ENCODE results near the gene TMEM40.
"Not testable (repeated sequence)": the region's sequence is repeated elsewhere in the genome, so short reads cannot be mapped to it uniquely, and the experiment has no call there.

Gene TMEM40

GRCh38 chr3:12775970-12776369 is 16.9 kb upstream of the TMEM40 start:
- not testable (repeated sequence) for H3K9me3 ChIP-seq (replicated peaks in 1 of 2; ENCODE audit: control insufficient read depth in 2 of 2, insufficient read depth in 1 of 2, low read depth in 1 of 2, low read length in 2 of 2); H3K14ac ChIP-seq (ENCODE audit: low read length); H3K4me2 ChIP-seq (ENCODE audit: insufficient read depth, low read length, poor library complexity, severe bottlenecking); DNase-seq (ENCODE audit: low spot score); H2BK12ac ChIP-seq (ENCODE audit: low read length); H2BK120ac ChIP-seq (ENCODE audit: low read depth, low read length); H4K91ac ChIP-seq (ENCODE audit: low read depth, low read length, poor library complexity); H4K8ac ChIP-seq (ENCODE audit: low read depth, low read length); H3K79me1 ChIP-seq (ENCODE audit: low read depth, low read length); H3K9ac ChIP-seq (ENCODE audit: low read depth, low read length, poor library complexity); H3K27ac ChIP-seq (replicated peaks; ENCODE audit: low read length); H3K23ac ChIP-seq (ENCODE audit: low read depth, low read length, poor library complexity); H2AK5ac ChIP-seq (ENCODE audit: low read depth, low read length); H3K4me1 ChIP-seq (ENCODE audit: control insufficient read depth in 2 of 2, insufficient read depth in 1 of 2, low read depth in 1 of 2, low read length in 2 of 2); H3K4ac ChIP-seq (ENCODE audit: low read length); H2AFZ ChIP-seq (ENCODE audit: low read length); H3K18ac ChIP-seq (ENCODE audit: low read length); H2BK5ac ChIP-seq (ENCODE audit: low read length); H3K4me3 ChIP-seq (ENCODE audit: low read length in 2 of 2); H2BK15ac ChIP-seq (ENCODE audit: low read length); H3K27me3 ChIP-seq (ENCODE audit: control insufficient read depth in 3 of 3, insufficient read depth in 3 of 3, low read depth in 1 of 3, low read length in 3 of 3); H3K36me3 ChIP-seq (replicated peaks in 1 of 2; ENCODE audit: control insufficient read depth in 2 of 2, insufficient read depth in 2 of 2, low read length in 2 of 2)
- no CpG with 5 or more reads among the region's 6 CpGs for WGBS, 2 donors (ENCODE audit: extremely low coverage in 2 of 2, insufficient read length in 2 of 2, insufficient replicate concordance in 1 of 2)

GRCh38 chr3:12775226-12775625 is 16.2 kb upstream of the TMEM40 start:
- Histone ChIP-seq H3K4me2 (ENCODE audit: insufficient read depth, low read length, poor library complexity, severe bottlenecking) (no peak overlapping the region), H3K27me3 (ENCODE audit: control insufficient read depth in 3 of 3, insufficient read depth in 3 of 3, low read depth in 1 of 3, low read length in 3 of 3) (no peaks in the 10 kb centered on the region), H4K91ac (ENCODE audit: low read depth, low read length, poor library complexity) (no peak overlapping the region), H3K4me1 (ENCODE audit: control insufficient read depth in 2 of 2, insufficient read depth in 1 of 2, low read depth in 1 of 2, low read length in 2 of 2) (no peaks in the 10 kb centered on the region), H3K79me1 (ENCODE audit: low read depth, low read length) (no peaks in the 10 kb centered on the region), H3K9ac (ENCODE audit: low read depth, low read length, poor library complexity) (no peak overlapping the region), H3K27ac (replicated peaks; ENCODE audit: low read length) (no peak overlapping the region), H2AFZ (ENCODE audit: low read length) (no peak overlapping the region), H3K23ac (ENCODE audit: low read depth, low read length, poor library complexity) (no peak overlapping the region), H3K14ac (ENCODE audit: low read length) (no peak overlapping the region), H3K4ac (ENCODE audit: low read length) (no peak overlapping the region), H2BK120ac (ENCODE audit: low read depth, low read length) (no peak overlapping the region), H2BK15ac (ENCODE audit: low read length) (no peak overlapping the region), H3K18ac (ENCODE audit: low read length) (no peak overlapping the region), H2BK12ac (ENCODE audit: low read length) (no peak overlapping the region), H3K9me3 (replicated peaks in 1 of 2; ENCODE audit: control insufficient read depth in 2 of 2, insufficient read depth in 1 of 2, low read depth in 1 of 2, low read length in 2 of 2) (no peaks in the 10 kb centered on the region), H3K4me3 (ENCODE audit: low read length in 2 of 2) (no peak overlapping the region), H2AK5ac (ENCODE audit: low read depth, low read length) (no peak overlapping the region), H4K8ac (ENCODE audit: low read depth, low read length) (no peak overlapping the region), H3K36me3 (replicated peaks in 1 of 2; ENCODE audit: control insufficient read depth in 2 of 2, insufficient read depth in 2 of 2, low read length in 2 of 2) (no peaks in the 10 kb centered on the region), H2BK5ac (ENCODE audit: low read length) (no peak overlapping the region)
- DNase-seq (ENCODE audit: low spot score) = no peak
- no CpG with 5 or more reads among the region's 1 CpG for WGBS, 2 donors (ENCODE audit: extremely low coverage in 2 of 2, insufficient read length in 2 of 2, insufficient replicate concordance in 1 of 2)

DNA sequence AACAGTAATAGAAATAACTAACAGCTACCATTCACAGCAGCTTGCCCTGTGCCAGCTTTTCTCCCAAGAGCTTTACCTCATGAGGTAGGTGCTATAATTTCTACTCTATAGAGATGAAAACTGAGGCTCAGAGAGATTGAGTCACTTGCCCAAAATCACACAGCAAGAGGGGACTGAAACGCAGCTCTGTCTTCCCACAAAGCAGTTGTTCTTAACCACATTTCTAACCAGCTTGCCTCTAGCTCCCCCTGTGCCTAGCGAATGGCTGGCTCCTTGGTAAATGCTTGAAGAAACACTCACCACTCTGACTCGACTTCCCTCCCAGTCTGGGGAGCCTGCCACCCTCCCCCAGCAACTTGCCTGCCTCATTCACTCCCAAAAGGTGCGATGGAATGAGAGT is 15.6 kb upstream of the TMEM40 start:
- no peak overlapping the region for H2AK5ac ChIP-seq (ENCODE audit: low read depth, low read length)
- no peak overlapping the region for H2BK5ac ChIP-seq (ENCODE audit: low read length)
- no peak overlapping the region for H2BK120ac ChIP-seq (ENCODE audit: low read depth, low read length)
- H4K8ac ChIP-seq (ENCODE audit: low read depth, low read length) = no peak overlapping the region
- H3K4ac ChIP-seq (ENCODE audit: low read length) = no peak overlapping the region
- H3K4me3 ChIP-seq (ENCODE audit: low read length in 2 of 2) = no peak overlapping the region
- H3K27me3 ChIP-seq (ENCODE audit: control insufficient read depth in 3 of 3, insufficient read depth in 3 of 3, low read depth in 1 of 3, low read length in 3 of 3) = no peaks in the 10 kb centered on the region
- H3K79me1 ChIP-seq (ENCODE audit: low read depth, low read length) = no peaks in the 10 kb centered on the region
- DNase-seq (ENCODE audit: low spot score) = no peak
- H3K4me2 ChIP-seq (ENCODE audit: insufficient read depth, low read length, poor library complexity, severe bottlenecking) = no peak overlapping the region
- no peaks in the 10 kb centered on the region for H3K36me3 ChIP-seq (replicated peaks in 1 of 2; ENCODE audit: control insufficient read depth in 2 of 2, insufficient read depth in 2 of 2, low read length in 2 of 2)
- no peak overlapping the region for H2BK15ac ChIP-seq (ENCODE audit: low read length)
- no peak overlapping the region for H4K91ac ChIP-seq (ENCODE audit: low read depth, low read length, poor library complexity)
- no peak overlapping the region for H3K14ac ChIP-seq (ENCODE audit: low read length)
- no peak overlapping the region for H2BK12ac ChIP-seq (ENCODE audit: low read length)
- no peak overlapping the region for H3K23ac ChIP-seq (ENCODE audit: low read depth, low read length, poor library complexity)
- H3K4me1 ChIP-seq (ENCODE audit: control insufficient read depth in 2 of 2, insufficient read depth in 1 of 2, low read depth in 1 of 2, low read length in 2 of 2) = no peaks in the 10 kb centered on the region
- H3K27ac ChIP-seq (replicated peaks; ENCODE audit: low read length) = no peak overlapping the region
- no peak overlapping the region for H3K18ac ChIP-seq (ENCODE audit: low read length)
- H2AFZ ChIP-seq (ENCODE audit: low read length) = no peak overlapping the region
- no peaks in the 10 kb centered on the region for H3K9me3 ChIP-seq (replicated peaks in 1 of 2; ENCODE audit: control insufficient read depth in 2 of 2, insufficient read depth in 1 of 2, low read depth in 1 of 2, low read length in 2 of 2)
- no CpG with 5 or more reads among the region's 4 CpGs for WGBS, 2 donors (ENCODE audit: extremely low coverage in 2 of 2, insufficient read length in 2 of 2, insufficient replicate concordance in 1 of 2)
- no peak overlapping the region for H3K9ac ChIP-seq (ENCODE audit: low read depth, low read length, poor library complexity)

DNA sequence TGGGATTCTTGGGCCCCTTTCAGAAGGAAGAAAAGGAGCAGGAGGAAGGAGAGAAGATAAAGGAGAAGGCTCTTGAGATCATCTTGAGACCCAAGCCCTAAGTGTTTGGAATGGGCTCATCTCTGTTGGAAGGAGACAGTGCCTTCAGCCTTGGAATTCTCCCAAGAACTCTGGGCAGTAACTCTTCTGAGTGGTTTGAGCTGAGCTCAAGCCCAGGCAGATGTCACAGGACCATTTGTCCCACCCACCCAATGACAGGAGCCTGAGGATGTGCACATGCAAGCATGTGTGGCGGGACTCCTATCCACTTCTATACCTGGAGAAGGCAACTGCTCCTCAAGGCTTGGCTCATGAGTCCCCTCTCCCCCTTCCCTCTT is 14.6 kb upstream of the TMEM40 start:
- H3K9ac ChIP-seq (ENCODE audit: low read depth, low read length, poor library complexity) = no peak overlapping the region
- H3K9me3 ChIP-seq (replicated peaks in 1 of 2; ENCODE audit: control insufficient read depth in 2 of 2, insufficient read depth in 1 of 2, low read depth in 1 of 2, low read length in 2 of 2) = no peaks in the 10 kb centered on the region
- H3K36me3 ChIP-seq (replicated peaks in 1 of 2; ENCODE audit: control insufficient read depth in 2 of 2, insufficient read depth in 2 of 2, low read length in 2 of 2) = no peaks in the 10 kb centered on the region
- no peak overlapping the region for H3K27ac ChIP-seq (replicated peaks; ENCODE audit: low read length)
- H3K23ac ChIP-seq (ENCODE audit: low read depth, low read length, poor library complexity) = no peak overlapping the region
- no peak overlapping the region for H2AFZ ChIP-seq (ENCODE audit: low read length)
- no peak overlapping the region for H2AK5ac ChIP-seq (ENCODE audit: low read depth, low read length)
- no peak overlapping the region for H4K91ac ChIP-seq (ENCODE audit: low read depth, low read length, poor library complexity)
- no peak overlapping the region for H2BK120ac ChIP-seq (ENCODE audit: low read depth, low read length)
- H2BK5ac ChIP-seq (ENCODE audit: low read length) = no peak overlapping the region
- H4K8ac ChIP-seq (ENCODE audit: low read depth, low read length) = no peak overlapping the region
- H3K4ac ChIP-seq (ENCODE audit: low read length) = no peak overlapping the region
- H3K79me1 ChIP-seq (ENCODE audit: low read depth, low read length) = no peaks in the 10 kb centered on the region
- H3K4me3 ChIP-seq (ENCODE audit: low read length in 2 of 2) = no peak overlapping the region
- H3K4me1 ChIP-seq (ENCODE audit: control insufficient read depth in 2 of 2, insufficient read depth in 1 of 2, low read depth in 1 of 2, low read length in 2 of 2) = no peaks in the 10 kb centered on the region
- no CpG with 5 or more reads among the region's 1 CpG for WGBS, 2 donors (ENCODE audit: extremely low coverage in 2 of 2, insufficient read length in 2 of 2, insufficient replicate concordance in 1 of 2)
- H3K4me2 ChIP-seq (ENCODE audit: insufficient read depth, low read length, poor library complexity, severe bottlenecking) = no peak overlapping the region
- H3K18ac ChIP-seq (ENCODE audit: low read length) = no peak overlapping the region
- H2BK12ac ChIP-seq (ENCODE audit: low read length) = no peak overlapping the region
- H3K27me3 ChIP-seq (ENCODE audit: control insufficient read depth in 3 of 3, insufficient read depth in 3 of 3, low read depth in 1 of 3, low read length in 3 of 3) = no peaks in the 10 kb centered on the region
- no peak overlapping the region for H2BK15ac ChIP-seq (ENCODE audit: low read length)
- no peak for DNase-seq (ENCODE audit: low spot score)
- H3K14ac ChIP-seq (ENCODE audit: low read length) = no peak overlapping the region
